Lung (tissue), 12 donors: Measurements from ENCODE around the gene AOAH. TPM values are rescaled to one million over a fixed set of nuclear protein-coding genes. Genes with fewer than 3 reads are reported as not detected.

Experiments
- ATAC-seq: fragments of 200-7000 bp; cut with Tn5 transposase; one replicate; pipeline ENCODE4 v1.9.1; 2020; ENCODE audit warnings: moderate number of reproducible peaks; ENCODE audit not compliant: insufficient read depth, low FRiP score
- DNase-seq, 3 donors: peaks; one replicate each; pipeline ENCODE4 v3.0.0-alpha.2; 2013 to 2017
- H3K27ac ChIP-seq, 2 donors: one replicate each; pipeline ENCODE4 v1.5.1; 2013; ENCODE audit warnings: mild to moderate bottlenecking in 2 of 2, moderate library complexity in 2 of 2, control low read depth in 1 of 2, inconsistent platforms in 1 of 2, low read depth in 1 of 2, low read length in 1 of 2
- H3K27me3 ChIP-seq, 3 donors: one replicate each; pipeline ENCODE4 v1.5.1; 2013; ENCODE audit warnings: low read length in 2 of 3; ENCODE audit not compliant: control insufficient read depth in 3 of 3, insufficient read depth in 3 of 3
- H3K36me3 ChIP-seq, 4 donors: one replicate each; pipeline ENCODE4 v1.5.1; 2013; ENCODE audit warnings: low read length in 4 of 4, mild to moderate bottlenecking in 1 of 4, moderate library complexity in 1 of 4; ENCODE audit not compliant: control insufficient read depth in 4 of 4, insufficient read depth in 4 of 4
- H3K4me1 ChIP-seq, 5 donors: one replicate each; pipeline ENCODE4 v1.5.1; 2013; ENCODE audit warnings: low read length in 5 of 5, mild to moderate bottlenecking in 2 of 5, moderate library complexity in 1 of 5; ENCODE audit not compliant: control insufficient read depth in 5 of 5, insufficient read depth in 5 of 5
- H3K4me3 ChIP-seq: one replicate; pipeline ENCODE4 v1.5.1; 2013; ENCODE audit warnings: mild to moderate bottlenecking, control low read depth, moderate library complexity
- H3K9ac ChIP-seq, 2 donors: one replicate each; pipeline ENCODE4 v1.5.1; 2013; ENCODE audit warnings: low read length in 2 of 2, control low read depth in 1 of 2; ENCODE audit not compliant: insufficient read depth in 1 of 2
- H3K9me3 ChIP-seq, 4 donors: one replicate each; pipeline ENCODE4 v1.5.1; 2013; ENCODE audit warnings: low read length in 3 of 4, mild to moderate bottlenecking in 1 of 4, moderate library complexity in 1 of 4; ENCODE audit not compliant: control insufficient read depth in 4 of 4, insufficient read depth in 3 of 4
- CTCF ChIP-seq: IDR thresholded peaks from 2 replicates; pipeline ENCODE4 v1.5.1; 2012; ENCODE audit warnings: mild to moderate bottlenecking; ENCODE audit errors: control extremely low read depth, extremely low read depth
- WGBS, 2 donors: extraction: QIAGEN DNeasy Blood & Tissue Kit; methylation state at CpG; one replicate each; pipeline ENCODE4 v1.1.7; 2013; 5-methylcytosine and 5-hydroxymethylcytosine counted together
- polyA plus RNA-seq, 2 donors: library from polyadenylated mRNA; stranded (reverse); fragments of 200-250 nt; gene quantifications; one replicate each; pipeline ENCODE4 v1.2.1, GENCODE V29; 2013
- total RNA-seq, 2 donors: library from RNA; depleted of rRNA in 1 of 2; stranded (reverse); fragments of >200 nt in 1 of 2; gene quantifications; one replicate each; pipeline ENCODE4 v1.2.1, GENCODE V29; 2014 to 2021
- donor health status: control.
- donor health status: control.
- donor health status: Bipolar disorder and iron deficiency.
- donor health status: healthy.
- donor health status: DM: yes; HTN: yes; CAD: no.

AOAH gene
- total and polyA plus RNA-seq, 4 donors = 4.7 to 36.4 (median 29.0) TPM

DNA sequence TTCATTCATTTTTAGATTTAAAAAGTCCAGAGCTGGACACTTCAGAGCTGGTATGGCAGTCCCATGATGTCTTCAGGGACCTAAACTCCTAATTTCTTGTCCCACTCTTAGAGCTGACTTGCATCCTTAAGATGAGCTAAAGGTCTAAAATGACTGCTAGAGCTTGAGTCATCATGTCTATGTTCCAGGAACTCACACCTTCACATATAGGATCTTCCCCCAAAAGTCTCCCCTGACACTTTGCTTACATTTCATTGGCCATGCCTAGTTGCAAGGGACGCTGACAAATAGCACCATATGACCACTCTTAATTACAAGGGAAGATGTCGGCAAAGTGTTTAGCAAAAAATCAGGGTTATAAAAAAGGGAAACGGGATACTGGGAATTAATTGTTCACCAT is 10.4 kb upstream of the AOAH start:
- no peak for DNase-seq
- 90 to 96% methylated on average over 3 of the region's 3 CpGs for WGBS, 2 donors
- TF ChIP-seq CTCF = no peak
- Histone ChIP-seq H3K27me3 (no peaks in the 10 kb centered on the region), H3K4me1 (no peaks in the 10 kb centered on the region), H3K36me3 (no peaks in the 10 kb centered on the region), H3K4me3 (no peak overlapping the region), H3K27ac (no peak overlapping the region), H3K9me3 (peaks cover 0 to 2% (median 0%) of the 10 kb centered on the region in 4 donors), H3K9ac (no peak overlapping the region)
- no peak for ATAC-seq

- H3K9ac ChIP-seq = no peak overlapping the region
- H3K27ac ChIP-seq = no peak overlapping the region
- H3K4me1 ChIP-seq = no peaks in the 10 kb centered on the region
- no peaks in the 10 kb centered on the region for H3K36me3 ChIP-seq
- no peak overlapping the region for H3K4me3 ChIP-seq
- 67 to 88% methylated on average over 3 of the region's 3 CpGs for WGBS, 2 donors
- H3K27me3 ChIP-seq = no peaks in the 10 kb centered on the region
- peaks cover 0 to 2% (median 0%) of the 10 kb centered on the region in 4 donors for H3K9me3 ChIP-seq
- no peak for DNase-seq
- no peak for TF ChIP-seq CTCF
- no peak for ATAC-seq
Measured at GRCh38 chr7:36733411-36733810, 9.1 kb upstream of the AOAH start.

GRCh38 chr7:36732806-36733205 is 8.5 kb upstream of the AOAH start:
- DNase-seq (no peak), ATAC-seq (no peak)
- H3K27ac ChIP-seq = no peak overlapping the region
- no peak overlapping the region for H3K9ac ChIP-seq
- H3K27me3 ChIP-seq = no peaks in the 10 kb centered on the region
- no peaks in the 10 kb centered on the region for H3K36me3 ChIP-seq
- peaks cover 0 to 2% (median 0%) of the 10 kb centered on the region in 4 donors for H3K9me3 ChIP-seq
- WGBS, 2 donors = 89 to 100% methylated on average over 1 of the region's 1 CpG
- no peaks in the 10 kb centered on the region for H3K4me1 ChIP-seq
- no peak overlapping the region for H3K4me3 ChIP-seq
- TF ChIP-seq CTCF = no peak

GRCh38 chr7:36730046-36730445 is 5.8 kb upstream of the AOAH start:
- Histone ChIP-seq H3K4me1 (no peaks in the 10 kb centered on the region), H3K27ac (no peak overlapping the region), H3K9ac (no peak overlapping the region), H3K36me3 (no peaks in the 10 kb centered on the region), H3K27me3 (no peaks in the 10 kb centered on the region), H3K9me3 (peaks cover 0 to 2% (median 0%) of the 10 kb centered on the region in 4 donors), H3K4me3 (no peak overlapping the region)
- DNase-seq (no peak), ATAC-seq (no peak)
- no peak for TF ChIP-seq CTCF
- WGBS, 2 donors = 78 to 99% methylated on average over 2 of the region's 2 CpGs
